Head of caudate nucleus (tissue), 42 donors: Measurements from ENCODE around the gene DPP10.
"Not testable (repeated sequence)": the region's sequence is repeated elsewhere in the genome, so short reads cannot be mapped to it uniquely, and the experiment has no call there.

Experiments used
- DNase-seq, 42 donors: peaks; one replicate each; pipeline versions ENCODE4 v3.0.0 to v3.0.0-alpha.2; 2020 to 2021; ENCODE audit warnings: mixed read lengths in 7 of 42
- intact Hi-C: fragments of 100-400 bp; cut with DNase I; formaldehyde crosslinking; loops from one replicate; pipeline ENCODE4 v1.15.0; 2022

Gene DPP10

DNA sequence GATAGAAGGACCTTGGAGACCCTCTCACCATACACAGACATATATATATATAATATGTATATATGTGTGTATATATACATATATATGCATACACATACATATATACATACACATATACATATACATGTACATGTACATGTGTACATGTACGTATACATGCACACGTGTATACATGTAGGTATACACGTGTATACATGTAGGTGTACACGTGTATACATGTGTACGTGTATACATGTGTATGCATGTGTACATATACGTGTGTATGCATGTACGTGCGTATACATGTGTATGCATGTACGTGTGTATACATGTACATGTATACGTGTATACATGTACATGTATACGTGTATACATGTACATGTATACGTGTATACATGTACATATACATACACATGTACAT, 54.5 kb downstream of the DPP10 start:
- no peak for DNase-seq
- intact Hi-C loops: no loop called here

GRCh38 chr2:114499101-114499500, 56.7 kb downstream of the DPP10 start:
- intact Hi-C loops: no loop called here
- DNase-seq: no peak

GRCh38 chr2:114507744-114508143, 65.3 kb downstream of the DPP10 start:
- intact Hi-C loops: no loop called here
- DNase-seq: no peak

GRCh38 chr2:114515882-114516281, 73.4 kb downstream of the DPP10 start:
- DNase-seq: no peak
- intact Hi-C loops: no loop called here

- DNase-seq: no peak
- intact Hi-C loops: no loop called here
These were observed 75.1 kb downstream of the DPP10 start for GRCh38 chr2:114517580-114517979.

DNA sequence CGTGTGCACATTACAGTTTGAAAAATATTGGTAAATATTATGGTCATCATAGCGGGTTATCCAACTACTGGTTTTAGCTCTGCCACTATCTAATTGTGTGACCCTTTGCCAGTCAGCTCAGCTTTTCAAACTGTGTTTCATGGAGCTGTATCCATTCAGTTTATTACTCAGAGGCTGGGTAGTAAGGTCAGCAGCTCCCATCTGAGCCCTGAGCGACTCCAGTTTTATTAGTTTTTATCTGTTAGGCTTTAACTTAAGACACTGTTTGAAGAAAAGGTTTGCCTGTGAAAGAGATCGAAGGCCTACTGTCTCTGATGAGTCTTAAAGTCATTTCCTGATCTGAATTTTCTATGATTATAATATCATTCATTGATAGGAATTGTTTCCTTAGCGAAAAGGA, 76.3 kb downstream of the DPP10 start:
- intact Hi-C loops: no loop called here

DNA sequence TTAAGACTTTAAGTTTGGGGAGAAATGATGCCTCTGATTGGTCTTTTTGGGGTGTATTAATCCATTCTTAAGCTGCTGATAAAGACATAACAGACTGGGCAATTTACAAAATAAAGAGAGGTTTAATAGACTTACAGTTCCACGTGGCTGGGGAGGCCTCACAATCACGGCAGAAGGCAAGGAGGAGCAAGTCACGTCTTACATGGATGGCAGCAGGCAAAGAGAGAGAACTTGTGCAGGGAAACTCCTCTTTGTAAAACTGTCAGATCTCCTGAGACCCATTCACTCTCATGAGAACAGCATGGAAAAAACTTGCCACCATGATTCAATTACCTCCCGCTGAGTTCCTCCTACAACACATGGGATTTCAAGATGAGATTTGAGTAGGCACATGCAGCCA, 80.2 kb downstream of the DPP10 start:
- DNase-seq, intact Hi-C loops: not testable (repeated sequence)

More for the DNA sequence above, 76.3 kb downstream of the DPP10 start:
- no peak for DNase-seq

DNA sequence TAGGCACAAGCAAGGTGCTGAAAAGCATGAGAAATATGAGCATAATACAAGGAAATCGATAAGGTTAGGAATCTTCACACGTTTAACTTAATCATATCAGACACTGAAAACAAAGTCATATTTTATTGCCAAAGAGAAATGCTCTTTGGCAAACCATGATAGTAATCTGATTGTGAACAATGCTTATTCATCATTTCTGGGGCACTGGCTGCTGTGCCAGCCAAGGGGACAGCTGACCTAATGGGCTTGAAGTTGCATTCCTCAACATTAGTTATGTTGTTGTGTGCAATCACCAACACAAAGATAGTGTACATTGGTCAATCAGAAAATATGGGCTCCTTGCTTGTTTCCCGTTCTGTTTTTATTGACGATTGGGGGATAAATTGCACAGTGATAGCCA, 83.5 kb downstream of the DPP10 start:
- DNase-seq: no peak
- intact Hi-C loops: no loop called here

DNA sequence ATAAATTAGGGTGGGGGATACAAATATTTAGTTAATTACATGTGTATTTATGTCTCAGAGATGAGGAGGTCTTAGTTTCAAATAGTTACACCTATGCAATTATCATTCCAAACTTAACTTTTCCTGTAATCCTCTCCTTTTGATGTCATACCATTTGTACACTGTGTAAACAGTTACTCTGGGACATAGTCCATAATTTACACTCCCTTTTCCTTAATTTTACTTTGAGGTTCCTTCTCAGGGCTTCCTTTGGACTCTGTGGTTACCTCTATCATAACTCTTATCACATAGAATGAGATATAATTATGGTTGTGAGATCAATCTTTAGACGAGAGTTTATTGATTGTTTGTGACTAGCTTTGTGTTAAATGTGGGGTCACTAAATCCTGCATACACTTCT, 84.4 kb downstream of the DPP10 start:
- intact Hi-C loops: no loop called here
- DNase-seq: no peak

DNA sequence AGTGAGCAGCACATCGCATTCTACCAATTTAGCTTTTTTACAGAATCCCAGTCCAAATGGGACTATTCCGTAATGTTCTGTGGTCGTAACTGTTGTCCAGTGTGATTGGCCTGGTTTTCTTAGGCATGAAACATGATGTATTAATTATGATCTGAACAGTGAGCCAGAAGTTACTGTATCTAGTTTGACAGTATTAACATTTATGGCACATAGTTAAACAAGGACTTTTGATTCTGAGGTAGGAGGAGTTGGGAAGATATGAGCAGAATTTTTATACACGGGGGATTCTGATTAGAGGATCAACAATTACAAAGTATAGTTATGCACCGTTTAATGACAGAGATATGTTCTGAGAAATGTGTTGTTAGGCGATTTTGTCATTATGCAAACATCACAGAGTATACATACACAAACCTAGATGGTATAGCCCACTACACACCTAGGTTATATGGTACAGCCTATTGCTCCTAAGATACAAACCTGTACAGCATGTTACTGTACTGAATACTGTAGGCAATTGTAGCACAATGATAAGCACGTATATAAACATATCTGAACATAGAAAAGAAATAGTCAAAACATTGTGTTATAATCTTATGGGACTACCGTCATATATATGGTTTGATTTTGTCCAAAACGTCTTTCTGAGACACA, 85.0 kb downstream of the DPP10 start:
- intact Hi-C loops: no loop called here
- no peak for DNase-seq

DNA sequence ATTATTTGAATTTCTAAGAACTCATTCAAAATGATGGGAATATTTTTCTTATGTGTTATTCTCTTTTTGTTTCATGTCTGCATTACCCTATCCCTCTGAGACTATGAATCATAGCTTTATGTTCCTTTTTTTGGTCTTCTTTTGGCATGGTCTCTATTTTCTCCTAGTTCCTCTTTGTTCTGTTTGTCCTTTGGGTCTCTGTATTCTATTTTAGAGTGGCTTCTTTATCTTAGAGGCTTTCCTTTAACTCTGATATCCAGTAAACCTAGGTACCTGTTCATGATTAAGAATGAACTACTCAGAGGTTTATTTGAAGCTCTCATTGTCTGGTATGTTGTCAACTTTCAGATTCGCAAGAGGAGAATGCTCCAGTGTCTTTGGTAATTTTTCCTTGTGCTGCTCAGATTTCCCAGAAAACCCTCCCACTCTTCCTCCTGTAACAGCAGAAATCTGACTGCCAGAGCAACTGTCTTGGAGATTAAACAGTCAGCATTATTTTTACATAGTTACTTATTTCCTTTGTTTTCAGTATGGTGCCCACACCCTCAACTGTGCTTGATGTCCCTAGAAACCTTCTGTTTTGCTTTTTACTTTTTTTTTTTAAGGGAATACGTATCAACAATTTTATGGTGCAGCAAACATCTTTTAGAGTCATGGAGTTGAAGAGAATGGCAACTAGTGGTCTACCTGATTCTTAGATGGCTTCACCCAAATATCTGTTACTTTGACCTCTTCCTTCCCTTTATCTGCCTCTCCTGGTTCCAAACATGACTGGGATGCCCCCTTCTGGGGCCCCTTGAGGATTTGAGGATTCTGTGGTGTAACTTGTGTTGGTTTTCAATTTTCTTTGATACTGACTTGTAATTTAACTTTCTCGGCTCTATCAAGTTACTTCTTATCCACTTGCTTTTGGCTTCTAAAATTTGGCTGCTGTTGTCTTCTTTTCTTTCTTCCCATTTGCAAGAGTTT, 92.0 kb downstream of the DPP10 start:
- no peak for DNase-seq
- intact Hi-C loops: no loop called here

DNA sequence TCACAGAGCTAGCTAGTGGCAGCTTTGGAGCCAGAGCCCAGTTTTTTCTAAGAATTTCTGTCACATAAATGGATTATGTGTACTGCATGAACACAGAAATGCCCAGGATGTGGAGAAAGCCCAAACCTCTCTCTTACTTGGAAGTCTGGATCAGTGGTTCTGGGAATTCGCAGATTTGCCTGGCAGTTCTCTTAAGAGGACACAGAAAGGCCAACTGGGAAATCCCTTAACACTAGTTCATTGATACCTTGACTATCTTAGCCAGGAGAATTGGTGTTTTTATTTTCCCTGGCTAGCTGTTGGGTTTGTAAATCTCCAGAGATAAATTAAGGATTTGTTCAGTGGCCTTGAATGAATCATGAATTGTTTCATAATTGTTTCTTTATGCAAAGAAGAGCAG, 95.3 kb downstream of the DPP10 start:
- intact Hi-C loops: no loop called here
- DNase-seq: peak in 1 of 42 donors; percentile 12

DNA sequence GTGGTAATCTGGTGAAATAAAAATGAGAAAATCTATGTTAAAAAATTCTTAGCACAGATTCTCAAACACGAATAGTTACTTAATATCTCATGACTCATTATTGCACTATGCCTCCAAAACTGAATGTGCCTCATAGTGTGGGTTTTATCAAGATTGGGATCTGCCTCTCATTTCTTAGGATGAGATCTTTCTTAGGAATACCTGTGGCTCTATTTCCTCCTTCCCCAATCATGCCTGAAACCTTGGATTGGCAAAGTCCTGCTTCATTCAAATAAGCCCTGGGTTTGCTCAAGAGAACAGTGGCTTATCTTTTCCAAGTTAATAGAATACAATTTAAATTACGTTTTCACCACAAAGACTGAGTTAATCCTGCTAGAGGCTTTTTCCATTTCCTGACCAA, 100.3 kb downstream of the DPP10 start:
- no peak for DNase-seq
- intact Hi-C loops: no loop called here

DNA sequence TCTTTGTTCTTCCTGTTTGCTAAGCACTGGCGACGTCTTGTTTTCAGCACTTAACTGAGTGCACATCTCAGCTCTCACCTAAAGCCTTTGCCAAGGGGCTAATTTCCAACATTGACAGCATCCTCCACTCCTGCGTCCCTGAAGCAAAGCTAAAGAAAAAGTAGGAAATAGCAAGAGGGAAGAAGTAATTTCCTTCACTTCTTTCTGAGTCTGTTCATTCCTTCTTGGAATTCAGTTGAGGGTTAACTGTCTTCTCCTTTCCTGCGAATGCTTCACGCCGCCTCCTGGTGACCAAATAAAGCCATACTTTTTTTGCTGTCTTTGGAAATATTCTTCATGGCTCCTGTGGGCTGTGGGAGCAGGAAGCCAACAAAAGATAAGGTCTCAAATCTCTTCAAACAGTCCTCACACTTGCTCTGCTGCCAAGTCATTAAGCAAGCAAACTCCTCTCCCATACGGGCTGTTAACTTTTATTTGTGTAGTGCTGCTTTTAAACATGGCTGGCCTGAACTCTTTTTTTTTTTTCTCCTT, 100.9 kb downstream of the DPP10 start:
- intact Hi-C loops: no loop called here
- DNase-seq: no peak

DNA sequence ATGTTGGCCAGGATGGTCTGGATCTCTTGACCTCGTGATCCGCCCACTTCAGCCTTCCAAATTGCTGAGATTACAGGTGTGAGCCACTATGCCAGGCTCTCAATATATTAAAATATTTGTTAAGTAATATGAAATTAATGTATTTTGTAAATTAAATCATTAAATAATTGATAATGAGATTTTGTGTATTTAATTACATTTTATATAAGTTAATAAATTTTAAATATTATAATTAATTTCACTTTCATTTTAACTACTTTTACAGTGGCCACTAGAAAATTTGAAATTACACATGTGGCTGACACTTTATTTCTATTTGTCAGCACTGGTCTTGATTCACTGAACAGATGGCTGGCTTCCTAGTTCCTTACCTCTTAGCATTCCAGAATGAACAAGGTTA, 102.6 kb downstream of the DPP10 start:
- intact Hi-C loops: no loop called here
- no peak for DNase-seq

DNA sequence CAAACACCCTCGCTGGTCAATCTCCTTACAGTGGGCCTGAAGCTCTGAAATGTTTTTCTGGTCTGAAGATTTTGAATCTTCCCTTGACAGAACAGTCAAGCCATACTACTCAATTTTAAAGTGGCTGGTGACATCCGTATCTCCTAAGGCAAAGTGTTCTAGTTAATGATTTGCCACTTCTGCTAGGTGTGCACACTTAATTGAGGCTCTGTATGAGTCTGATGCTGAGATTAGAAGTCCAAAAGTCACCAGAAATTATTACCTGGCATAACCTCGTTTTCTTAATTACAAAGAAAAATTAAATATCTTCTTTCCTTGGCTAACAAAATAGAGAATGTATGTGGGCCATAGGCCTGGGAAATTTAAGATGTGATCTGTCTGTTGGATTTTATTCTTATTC, 104.1 kb downstream of the DPP10 start:
- intact Hi-C loops: no loop called here
- no peak for DNase-seq

- peak in 22 of 42 donors; percentile 4 to 70 (median 32) for DNase-seq
- intact Hi-C loops: no loop called here
These were observed 105.7 kb downstream of the DPP10 start for GRCh38 chr2:114548151-114548550.

DNA sequence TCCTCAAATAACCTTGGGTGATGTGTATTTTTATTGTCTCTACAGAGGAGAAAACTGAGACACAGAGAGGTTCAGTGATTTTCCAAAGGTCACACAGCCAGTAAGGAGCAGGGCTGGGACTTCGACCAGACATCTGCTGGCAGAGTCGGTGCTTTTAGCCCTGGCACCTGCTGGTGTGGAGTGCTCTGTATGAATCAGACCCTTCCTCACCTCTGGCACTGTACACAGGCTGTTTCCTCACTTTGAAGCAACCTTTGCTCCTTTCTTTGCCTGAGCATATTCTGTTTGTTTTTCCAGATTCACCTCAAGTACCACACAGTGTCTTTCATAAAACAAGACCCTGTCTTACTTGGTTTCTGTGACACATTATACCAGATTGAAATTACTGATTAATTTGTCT, 107.9 kb downstream of the DPP10 start:
- no peak for DNase-seq
- intact Hi-C loops: no loop called here

DNA sequence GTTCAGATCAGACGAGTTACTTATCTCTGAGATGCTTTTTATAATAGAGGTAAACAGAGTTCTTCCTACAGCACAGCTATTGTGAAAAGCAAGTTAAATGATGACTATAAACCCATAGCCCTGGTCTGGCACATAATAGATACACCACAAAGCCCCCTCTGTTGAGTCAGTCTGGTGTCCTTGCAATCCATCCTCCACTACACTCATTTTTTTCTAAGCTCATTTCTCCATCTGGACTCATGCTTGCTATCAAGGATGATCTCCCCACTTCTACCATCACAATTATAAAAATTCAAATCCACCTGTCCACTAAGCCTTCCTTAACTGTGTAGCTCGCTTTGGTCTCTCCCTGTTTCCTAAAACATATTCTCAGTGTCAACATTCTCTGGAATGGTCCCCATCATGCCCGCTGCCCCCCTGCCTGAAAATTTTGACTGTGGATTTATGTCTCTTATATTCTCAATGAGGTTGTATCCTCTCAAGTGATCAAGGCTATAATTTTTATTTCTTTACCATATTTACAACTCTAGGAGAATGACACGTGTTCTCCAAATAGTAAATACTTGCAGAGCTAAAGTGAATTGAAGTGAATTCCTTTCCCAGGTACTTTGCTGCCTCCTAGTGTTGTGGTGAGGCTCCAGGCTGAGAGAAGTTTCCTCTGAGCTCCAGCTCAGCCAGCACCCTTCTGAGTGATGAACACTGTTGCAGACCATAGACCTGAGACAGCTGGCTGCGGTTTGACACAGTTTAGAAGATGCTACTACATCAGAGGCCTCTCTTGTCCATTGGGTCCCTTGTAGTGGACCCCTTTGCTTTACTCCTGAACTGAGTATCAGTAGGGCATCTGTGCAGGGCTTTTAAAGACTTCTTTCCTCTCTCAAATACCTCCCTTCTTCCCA, 108.7 kb downstream of the DPP10 start:
- intact Hi-C loops: no loop called here

More for the DNA sequence above, 108.7 kb downstream of the DPP10 start:
- DNase-seq: peak; percentile 18 to 84 (median 59)
